ENCODE data around the gene OR52N5.

The OR52N5 gene

DNA sequence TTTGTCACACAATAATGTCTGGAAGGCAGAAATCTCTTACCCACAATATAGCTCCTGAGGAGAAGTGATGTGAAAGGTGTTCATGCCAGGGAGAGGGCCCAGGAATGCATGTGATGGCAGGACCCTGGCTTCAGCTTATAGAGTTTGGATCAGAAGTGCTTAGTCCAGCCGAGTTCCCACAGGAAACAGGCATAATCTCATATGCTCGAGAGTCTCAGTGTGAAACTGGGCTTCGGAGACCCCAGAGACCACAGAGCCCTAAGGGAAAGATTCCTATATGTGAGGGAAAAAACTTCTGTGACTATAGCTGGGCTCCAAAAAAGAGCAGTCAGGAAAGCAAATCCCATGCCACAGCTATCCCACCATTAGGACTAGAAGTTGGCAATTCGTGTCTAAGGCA, at the start of gene OR52N5:
OR52N5 (minus strand) TSS at position 101 of the 400 bp plus-strand sequence. CDS start 4,721 bp downstream, outside the sequence.
- DNase-seq: no peak

GRCh38 chr11:5831196-5831829, 48.2 kb upstream of the OR52N5 start:
- no peak for DNase-seq

DNA sequence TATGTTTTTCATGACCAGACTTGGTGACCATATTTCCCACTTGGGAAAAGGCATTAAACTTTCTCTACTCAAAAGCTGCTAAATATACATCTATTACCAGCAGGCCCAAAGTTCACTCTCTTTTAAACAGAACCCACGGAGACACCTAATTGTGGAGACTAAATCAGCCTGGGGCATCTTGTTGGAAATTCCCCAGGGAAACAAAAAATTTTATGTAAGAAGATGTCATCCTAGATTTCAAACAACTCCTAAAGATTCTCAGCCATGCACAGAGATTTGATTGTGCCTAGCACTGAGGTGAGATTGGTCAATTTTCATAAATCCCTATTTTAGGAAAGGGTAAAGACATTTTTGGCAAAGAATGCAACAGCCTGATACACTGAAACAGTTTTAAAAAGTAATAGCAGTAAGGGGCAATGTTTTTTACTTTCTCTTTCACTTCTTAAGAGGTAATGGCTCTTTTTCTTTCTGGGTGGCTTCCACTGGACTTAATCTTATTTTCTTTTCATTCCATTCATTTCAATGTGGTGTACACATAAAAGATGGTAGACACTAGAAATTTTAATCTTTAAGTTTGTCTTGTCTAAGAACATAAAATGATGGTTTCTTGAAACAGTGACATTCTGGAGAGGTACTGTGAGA, 35.2 kb upstream of the OR52N5 start:
- no peak for DNase-seq

DNA sequence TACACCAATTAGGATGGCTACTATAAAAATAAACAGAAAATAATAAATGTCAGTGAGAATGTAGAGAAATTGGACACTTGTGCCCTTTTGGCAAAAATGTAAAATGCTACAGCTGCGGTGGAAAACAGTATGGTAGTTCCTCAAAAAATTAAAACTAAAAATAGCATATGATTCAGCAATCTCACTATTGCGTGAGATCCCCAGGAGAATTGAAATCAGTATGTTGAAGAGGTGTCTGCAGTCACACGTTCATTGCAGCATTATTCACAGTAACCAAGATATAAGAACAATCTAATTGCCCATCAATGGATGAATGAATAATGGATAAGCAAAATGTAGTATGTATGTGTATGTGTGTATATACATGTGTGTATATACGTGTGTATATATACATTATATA, 32.4 kb upstream of the OR52N5 start:
- DNase-seq: no peak

DNA sequence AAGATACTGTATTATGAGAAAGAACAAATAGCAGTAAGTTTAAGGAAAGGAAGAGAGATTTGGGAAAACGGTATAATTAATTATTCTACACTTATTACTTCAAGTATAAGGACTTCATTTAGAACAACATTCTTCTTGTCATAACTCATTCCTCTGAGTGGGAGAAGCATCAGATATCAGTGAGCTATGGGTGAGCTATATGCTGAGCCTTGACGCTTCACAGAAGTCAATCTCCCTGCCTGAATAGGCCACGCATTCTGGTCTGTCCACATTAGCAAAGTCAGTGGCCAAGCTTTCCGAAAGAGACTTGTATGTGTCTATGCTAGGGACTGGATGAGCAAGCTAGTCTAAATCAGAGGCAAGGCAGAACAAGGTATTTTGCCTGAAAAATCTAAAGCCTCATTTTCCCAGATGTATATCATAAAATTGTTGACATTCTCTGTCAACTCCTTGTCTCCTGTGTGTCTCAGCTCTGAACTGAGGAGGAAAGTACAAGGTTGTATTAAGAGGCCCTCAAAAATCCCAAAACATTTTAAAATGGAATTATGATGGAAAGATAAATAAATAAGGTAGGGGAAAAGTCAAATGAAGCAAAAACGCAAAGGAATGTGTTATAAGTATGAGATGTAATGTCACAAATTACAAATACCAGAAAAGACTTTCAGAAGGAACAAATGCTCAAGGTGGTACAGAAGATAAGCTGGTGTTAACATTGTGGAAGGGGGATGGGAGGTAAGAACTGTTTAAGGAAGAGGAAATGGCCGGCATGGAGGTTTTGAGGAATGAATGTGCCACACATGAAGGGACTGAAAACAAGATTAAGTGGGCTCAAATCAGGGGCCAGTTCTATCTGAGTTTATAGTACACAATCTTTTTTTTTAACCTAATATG, 27.0 kb upstream of the OR52N5 start:
- DNase-seq: no peak

- DNase-seq: no peak
These were observed 26.0 kb upstream of the OR52N5 start for GRCh38 chr11:5809122-5809519.

DNA sequence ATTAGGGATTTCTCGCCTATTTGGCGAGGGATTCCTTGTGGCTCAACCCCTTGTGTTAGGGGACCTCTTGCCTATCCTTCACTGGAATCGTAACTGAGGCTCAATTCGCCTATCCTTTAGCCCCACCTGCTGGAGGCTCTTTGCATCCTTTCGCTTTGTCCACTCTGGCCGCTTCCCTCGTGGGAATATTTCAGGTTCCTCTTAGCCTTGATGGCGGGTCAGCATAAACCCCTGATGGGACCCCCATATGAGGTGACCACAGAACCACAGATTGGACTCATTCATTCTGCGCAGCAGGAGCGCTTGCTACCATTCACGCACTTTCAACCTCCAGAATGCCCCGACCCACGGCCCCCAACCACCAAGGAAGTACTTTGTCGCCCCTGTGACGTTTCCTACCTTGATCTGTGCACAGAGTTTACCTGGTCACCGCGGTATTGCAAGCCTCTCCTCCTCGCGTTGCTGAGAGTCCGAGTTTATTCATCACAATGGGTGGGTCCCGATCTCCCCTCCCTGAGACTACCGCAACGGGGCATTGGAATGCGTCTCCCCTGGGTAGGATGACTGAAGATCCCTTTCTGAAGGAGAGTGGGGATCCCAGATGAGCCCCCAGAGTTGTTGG, 25.5 kb upstream of the OR52N5 start, which contains the start of gene OR52N2:
OR52N2 (plus strand) TSS at position 425 of the 622 bp plus-strand sequence. CDS start 11,412 bp downstream, outside the sequence.
- DNase-seq: peak in 1 of 2 experiments; percentile 13

DNA sequence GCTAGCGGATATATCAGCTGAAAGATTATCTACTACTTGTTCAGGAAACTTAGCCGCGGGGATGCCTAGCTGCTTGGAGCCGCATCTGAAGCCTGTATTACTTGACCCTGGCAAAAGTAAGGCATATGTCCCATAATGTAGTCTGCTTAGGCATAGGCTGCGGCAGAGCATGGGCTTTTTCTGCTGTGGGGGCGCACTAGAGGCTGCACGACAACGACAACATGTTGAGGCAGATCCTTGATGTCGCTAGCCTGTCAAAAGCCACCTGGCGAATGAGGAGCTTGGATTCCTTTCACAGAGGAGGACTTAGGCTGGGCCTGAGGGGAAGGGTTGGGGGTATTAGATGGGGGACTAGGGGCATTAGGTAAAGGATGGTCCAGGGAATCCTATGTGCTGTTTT, 24.4 kb upstream of the OR52N5 start:
- no peak for DNase-seq

DNA sequence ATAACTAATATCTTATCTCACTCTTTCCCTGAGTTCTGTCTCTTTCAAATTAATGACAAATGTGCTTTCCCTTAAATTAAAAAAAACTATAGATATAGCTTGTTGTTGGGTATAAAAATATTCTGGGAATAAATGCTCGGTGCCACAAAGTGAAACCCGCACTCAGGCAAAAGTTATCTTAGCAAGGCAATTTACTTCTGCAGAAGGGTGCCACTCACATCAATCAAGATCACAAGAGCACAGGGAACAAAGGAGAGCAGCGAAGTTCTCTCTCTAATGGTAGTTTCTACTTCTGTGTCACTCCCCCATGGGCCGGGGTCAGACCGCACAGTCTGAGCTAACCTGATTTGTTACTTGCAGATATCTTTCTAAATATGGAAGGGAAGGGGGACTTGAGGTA, 20.8 kb upstream of the OR52N5 start:
- DNase-seq: no peak

DNA sequence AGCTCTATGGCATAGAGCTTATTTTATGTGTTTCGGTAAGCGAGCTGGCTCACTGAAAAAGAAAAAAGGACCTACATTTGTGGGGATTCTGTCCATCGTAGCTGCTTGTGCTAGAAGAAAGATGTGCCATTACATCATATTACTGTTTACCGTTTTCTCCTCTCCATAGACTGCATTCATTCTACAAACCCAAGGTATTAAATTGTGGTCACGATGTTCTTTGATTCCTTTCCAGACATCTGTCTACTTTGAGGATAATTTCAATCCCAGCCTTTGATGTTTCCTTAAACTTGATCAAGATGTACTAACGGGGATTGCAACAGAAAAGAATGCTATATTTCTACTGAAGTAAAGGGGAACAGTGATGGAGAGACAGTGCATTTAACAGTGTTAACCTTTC, 13.4 kb upstream of the OR52N5 start:
- DNase-seq: no peak

- DNase-seq: no peak
These were observed 8.0 kb upstream of the OR52N5 start, which contains the start of gene OR52N1 for GRCh38 chr11:5791165-5791564. TSS of gene OR52N1 (minus strand) at chr11:5791265. CDS start at chr11:5788816, 2,449 bp downstream.

GRCh38 chr11:5767056-5767455, 16.1 kb downstream of the OR52N5 start:
- no peak for DNase-seq

GRCh38 chr11:5753943-5754342, 29.2 kb downstream of the OR52N5 start, which contains the start of gene OR52N4:
TSS of gene OR52N4 (plus strand) at chr11:5754243. CDS start at chr11:5754741, 498 bp downstream.
- no peak for DNase-seq

DNA sequence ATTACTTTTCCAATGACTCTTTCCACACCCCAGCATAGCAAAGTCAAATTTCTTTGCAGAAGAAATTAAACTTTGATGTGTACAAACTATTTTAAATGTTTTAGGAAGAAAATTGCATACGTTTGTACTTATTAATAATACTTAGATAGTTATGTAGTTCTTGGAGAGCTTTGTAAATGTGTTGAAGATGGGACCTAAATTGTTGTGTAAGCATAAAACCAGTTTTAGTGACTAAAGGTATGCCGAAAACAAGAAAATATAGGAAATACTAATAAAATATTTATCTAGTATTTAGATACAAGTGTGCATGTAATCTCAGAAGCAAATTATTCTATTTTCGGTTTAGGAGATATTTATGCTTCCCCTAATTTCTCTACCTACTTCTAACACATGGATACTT, 33.3 kb downstream of the OR52N5 start:
- no peak for DNase-seq

GRCh38 chr11:5746614-5747013, 36.5 kb downstream of the OR52N5 start:
- DNase-seq: no peak

DNA sequence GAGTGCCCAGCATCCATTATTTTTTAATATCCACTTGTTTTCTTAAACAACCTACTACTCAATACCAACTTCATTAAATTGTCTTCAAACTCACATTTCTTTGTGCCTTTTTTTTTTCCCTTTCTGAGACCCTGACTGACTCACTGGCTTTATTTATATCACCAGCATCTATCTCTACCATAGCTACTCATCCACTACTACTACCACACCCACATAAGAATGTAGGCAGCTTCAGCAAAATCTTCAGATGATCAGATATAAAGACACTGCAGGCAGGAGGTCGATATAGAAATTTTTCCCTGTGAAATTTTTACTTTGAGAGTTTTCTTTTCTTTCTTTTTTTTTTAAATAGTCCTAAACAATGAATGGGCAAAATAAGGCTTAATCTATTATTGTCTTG, 44.7 kb downstream of the OR52N5 start:
- DNase-seq: no peak

- no peak for DNase-seq
These were observed 45.3 kb downstream of the OR52N5 start for GRCh38 chr11:5737670-5738392.

GRCh38 chr11:5737091-5737490, 46.1 kb downstream of the OR52N5 start:
- DNase-seq: no peak

- no peak for DNase-seq
These were observed 46.8 kb downstream of the OR52N5 start, which contains the start of gene OR56B1 for GRCh38 chr11:5736396-5736795. TSS of gene OR56B1 (plus strand) at chr11:5736448. CDS start at chr11:5736517, 69 bp downstream.

- DNase-seq: no peak
These were observed 55.5 kb downstream of the OR52N5 start for GRCh38 chr11:5727691-5728090.

- DNase-seq: no peak
These were observed 56.8 kb downstream of the OR52N5 start for GRCh38 chr11:5726351-5726750.
